Midbrain (tissue), 1 donor: ENCODE results near the gene USP36.
A peak's percentile ranks its signal among the peaks of the same experiment; 100 is the strongest.
"Not testable (repeated sequence)": the region's sequence is repeated elsewhere in the genome, so short reads cannot be mapped to it uniquely, and the experiment has no call there.

Experiments used
- DNase-seq: peaks from one replicate; lab custom pipeline; 2025; lab: John Stamatoyannopoulos, UW

USP36 gene

GRCh38 chr17:78870621-78871020 lies 30.0 kb upstream of the USP36 start:
- DNase-seq: no peak

DNA sequence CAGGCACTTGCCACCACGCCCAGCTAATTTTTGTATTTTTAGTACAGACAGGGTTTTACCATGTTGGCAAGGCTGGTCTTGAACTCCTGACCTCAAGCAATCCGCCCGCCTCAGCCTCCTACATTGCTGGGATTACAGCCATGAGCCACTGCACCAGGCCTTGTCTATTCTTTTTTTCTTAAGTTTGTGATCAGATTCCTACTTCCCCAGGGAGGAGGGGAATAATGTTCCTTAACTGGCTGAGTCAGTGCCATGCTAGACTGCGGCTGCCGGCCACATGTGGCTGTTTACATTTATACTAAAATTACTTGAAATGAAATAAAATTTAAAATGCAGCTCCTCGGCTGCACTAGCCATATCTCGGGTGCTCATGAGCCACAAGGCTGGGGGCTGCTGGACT lies 27.8 kb upstream of the USP36 start:
- DNase-seq: no peak

DNA sequence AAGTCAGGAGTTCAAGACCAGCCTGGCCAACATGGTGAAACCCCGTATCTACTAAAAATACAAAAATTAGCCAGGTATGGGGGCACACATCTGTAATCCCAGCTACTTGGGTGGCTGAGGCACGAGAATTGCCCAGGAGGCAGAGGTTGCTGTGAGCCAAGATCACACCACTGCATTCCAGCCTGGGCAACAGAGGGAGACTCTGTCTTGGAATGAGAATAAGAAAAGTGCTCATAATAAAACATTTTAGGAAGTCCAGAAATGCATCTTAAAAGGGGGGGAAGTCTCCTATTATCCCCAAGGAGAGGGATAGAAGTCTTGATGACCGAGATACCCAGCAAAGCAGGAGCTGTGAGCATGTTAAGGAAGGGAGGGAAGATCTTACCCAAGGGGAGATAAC lies 26.4 kb upstream of the USP36 start:
- DNase-seq: not testable (repeated sequence)

DNA sequence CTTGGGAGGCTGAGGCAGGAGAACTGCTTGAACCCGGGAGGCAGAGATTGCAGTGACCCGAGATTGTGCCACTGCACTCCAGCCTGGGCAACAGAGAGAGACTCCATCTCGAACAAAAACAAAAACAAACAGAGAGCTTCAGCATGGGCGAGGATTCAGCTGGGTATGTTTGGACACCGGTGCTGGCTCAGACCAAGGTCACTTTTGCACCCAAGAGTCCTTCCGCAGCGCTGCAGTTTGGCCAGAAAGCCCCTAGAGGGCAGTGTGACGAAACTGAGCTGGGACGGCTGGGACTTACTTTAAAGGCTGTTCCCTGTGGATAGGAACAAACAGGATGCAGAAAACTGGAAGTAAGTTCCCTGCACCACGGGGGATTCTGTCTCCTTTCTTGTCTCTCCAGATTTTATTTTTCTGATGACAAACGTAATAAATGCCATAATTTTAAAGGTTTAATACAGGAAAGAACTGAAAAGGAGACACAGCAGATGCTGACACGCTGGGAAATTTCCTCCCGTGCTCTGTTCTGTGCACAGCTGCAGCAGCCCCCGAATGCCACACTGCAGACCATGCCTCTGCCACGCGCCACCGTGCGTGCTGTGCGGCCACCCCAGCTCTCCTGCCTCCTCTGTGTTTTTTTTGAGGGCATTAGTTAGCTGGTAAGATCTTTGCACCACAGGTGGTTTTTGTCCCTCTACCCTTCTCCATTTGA lies 25.2 kb upstream of the USP36 start:
- peak; percentile 93 for DNase-seq

- DNase-seq: no peak
Observed at GRCh38 chr17:78864117-78864516, 23.5 kb upstream of the USP36 start.

DNA sequence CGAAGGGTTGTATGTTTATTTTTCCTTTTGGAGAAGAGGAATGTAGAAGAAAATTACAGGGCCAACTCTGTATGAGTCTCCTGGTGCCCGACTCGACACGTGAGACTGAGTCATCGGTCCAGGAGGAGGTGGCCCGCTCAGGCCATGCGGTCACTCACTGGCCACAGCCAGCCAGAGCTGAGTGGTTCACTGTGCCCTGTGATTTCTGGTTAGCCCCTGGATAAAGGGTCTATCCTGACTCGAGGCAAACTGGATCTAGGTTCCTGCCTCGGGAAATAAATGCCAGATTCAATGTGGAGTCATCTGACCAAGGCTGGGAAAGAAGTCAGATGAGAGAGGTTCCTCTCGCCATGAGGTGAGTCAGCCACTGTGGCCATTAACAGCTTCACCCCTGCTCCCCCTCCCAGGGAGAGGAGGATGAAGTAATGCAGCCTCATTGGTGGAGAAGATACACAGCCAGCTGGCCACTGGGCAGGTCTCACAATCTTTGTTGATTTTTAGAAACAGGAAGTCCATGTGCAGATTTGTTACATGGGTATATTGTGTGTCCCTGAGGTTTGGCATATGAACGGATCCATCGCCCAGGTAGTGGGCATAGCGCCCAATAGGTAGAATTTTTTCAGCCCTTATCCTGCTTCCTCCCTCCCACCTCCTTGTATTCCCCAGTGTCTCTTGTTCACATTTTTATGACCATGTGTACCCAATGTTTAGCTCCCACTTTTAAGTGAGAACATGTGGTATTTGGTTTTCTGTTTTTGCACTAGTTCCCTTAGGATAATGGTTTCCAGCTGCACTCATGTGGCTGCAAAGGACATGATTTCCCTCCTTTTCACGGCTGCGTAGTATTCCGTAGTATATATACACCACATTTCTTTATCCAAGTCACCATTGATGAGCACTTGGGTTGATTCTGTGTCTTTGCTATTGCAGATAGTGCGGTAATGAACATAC lies 21.7 kb upstream of the USP36 start:
- DNase-seq: no peak

GRCh38 chr17:78861229-78861628 lies 20.6 kb upstream of the USP36 start:
- DNase-seq: no peak

GRCh38 chr17:78859051-78859450 lies 18.4 kb upstream of the USP36 start:
- DNase-seq: no peak

DNA sequence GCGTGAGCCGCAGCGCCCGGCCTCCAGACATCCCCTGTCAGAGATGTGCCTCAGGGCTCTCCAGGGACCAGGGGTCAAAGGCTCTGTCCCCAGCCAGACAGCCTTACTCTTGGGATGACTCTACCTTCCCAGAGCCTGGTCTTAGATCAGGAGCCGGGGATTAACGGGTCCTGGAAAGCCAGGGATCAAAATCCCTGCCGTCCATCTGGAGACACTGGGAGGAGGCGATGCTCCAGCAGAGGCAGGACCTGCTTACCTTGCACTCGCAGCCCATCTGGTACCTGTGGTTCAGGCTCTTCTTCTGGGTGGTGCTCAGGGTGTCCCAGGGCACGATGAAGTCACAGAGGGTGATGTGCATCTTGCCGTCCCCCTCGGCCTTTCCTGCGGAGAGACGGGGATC lies 16.7 kb upstream of the USP36 start:
- DNase-seq: no peak

DNA sequence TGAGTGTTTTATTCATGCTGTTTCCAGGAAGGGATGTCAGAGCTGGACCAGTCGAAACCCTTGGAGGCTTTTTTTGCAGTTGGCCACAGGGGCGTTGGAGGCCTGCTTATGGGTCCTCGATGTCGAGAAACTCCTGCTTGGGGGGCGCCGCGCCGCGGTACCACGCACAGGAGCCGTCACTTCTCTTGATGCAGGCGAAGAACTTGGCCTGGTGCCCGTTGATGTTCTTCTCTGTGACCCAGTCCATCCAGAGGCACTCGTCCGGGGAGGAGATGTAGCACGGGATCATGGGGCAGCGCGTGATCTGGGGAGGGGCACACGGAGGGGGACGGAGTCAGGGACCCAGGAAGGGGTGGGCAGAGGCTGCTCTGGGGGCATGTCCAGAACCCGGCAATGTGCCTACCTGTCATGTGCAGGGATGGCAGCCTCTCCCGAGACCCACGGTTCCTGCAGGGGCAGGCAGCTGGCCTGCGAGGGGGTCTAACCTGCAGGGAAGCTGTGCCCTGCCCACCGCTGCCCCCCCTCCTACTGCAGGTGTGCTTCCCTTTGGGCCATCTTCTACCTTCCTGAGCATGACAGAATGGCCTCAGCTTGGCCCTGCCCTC lies 15.0 kb upstream of the USP36 start:
- DNase-seq: no peak

DNA sequence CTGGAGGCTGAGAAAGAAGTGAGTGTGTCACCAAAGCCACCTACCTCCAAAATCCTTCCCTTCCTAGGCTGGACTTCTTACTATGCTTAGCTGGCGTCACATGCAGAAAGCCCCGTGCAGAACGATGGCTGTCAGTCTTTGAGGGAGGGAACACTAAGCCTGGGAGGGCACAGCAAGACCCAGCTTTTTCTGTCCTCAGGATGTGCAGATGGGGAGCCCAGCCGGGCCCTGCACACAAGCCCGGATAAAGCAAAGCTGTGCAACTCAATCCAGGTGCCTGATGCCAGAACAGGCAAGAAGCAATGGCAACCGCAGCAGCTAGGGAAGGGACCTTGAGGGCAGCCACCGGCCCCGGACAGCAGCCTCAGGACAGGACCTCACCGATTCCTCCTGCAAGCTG lies 13.9 kb upstream of the USP36 start:
- DNase-seq: no peak

DNA sequence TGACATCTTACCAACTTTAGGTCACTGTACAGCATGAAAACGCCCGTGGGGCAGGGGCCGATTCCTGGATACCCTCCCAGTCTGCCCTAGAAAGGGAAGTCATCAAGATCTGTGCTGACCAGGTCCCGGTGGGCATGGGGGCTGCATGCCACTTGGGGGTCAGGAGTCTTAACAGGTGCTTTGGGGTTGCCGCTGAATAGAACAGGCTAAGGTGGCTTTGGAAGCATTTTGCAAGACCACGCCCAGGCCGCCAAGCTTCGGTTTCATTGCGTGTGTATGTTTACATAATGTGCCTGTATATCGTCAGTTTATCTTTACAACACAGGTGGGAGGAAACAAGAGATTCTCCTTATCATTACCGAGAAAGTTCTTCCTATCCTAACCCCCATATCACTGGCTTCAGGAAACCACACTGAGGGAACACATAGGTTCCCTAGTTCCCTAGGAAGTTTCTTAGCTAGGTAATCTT lies 13.3 kb upstream of the USP36 start:
- DNase-seq: no peak

- no peak for DNase-seq
Observed at GRCh38 chr17:78852709-78853121, 12.1 kb upstream of the USP36 start.

- no peak for DNase-seq
Observed at GRCh38 chr17:78849026-78849425, 8.4 kb upstream of the USP36 start.

- no peak for DNase-seq
Observed at GRCh38 chr17:78847052-78847451, 6.4 kb upstream of the USP36 start.

DNA sequence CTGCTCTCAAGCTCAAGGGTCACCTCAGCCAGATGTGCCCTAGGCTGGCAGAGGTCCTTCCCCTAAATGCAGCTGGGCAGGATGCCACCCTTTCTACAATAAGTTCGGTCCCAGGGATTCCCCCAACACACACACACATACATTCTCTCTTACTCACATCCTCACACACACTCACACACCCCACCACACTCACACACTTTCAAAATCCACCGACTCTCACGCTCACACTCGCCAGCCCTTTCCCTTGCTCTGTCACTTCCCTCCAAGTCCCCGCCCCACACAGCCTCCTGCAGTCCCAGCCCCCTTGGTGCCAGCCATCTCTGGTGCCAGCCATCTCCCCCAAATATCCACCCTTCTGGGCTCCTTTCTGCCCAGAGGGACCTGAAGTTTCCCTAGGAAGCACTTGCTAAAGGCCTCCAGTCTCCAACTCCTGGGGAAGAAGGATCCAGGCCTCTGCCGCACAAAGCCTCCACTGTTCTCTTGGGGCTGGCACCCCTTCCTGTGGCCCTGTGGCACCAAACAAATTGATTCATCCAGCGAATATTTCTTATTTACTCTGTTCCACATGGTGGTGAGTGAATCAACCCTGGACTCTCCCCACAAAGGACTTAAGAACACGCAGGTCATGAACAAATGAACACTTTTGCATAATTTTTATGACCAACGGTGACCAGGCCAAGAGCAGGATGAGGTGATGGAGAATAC lies 3.8 kb upstream of the USP36 start:
- peak; percentile 46 for DNase-seq

DNA sequence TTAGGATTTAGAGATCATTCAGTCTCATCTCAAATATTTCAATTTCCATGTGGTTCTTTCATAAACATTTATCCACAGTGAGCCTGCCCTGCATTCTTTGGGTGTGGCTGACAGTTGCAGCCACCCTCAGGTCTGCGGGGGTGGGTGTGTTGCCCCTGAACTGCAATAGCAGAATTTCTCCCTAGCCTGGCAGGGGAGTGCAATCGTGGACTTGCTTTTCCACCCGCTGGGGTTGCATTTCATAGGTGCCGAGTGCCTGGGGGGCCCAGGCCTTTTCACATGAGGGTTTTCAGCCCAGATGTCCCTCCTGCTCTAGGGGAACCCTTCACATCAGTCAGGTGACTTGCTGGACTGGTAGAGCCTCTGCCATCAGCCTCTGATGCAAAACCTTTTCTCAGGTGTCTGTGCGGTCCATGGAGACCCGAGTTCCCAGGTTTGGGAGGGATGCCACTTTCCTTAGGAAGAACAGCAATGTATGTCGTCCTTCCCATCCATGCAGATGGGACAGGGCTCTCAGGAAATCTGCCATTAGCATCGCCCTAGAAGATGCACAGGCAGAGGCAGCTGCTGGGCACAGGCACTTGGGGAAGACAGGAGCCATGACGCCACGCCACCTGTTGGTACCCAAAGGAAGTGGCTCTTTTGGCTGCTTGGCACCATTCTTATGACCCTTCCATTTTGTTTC lies 2.4 kb upstream of the USP36 start:
- DNase-seq: no peak

DNA sequence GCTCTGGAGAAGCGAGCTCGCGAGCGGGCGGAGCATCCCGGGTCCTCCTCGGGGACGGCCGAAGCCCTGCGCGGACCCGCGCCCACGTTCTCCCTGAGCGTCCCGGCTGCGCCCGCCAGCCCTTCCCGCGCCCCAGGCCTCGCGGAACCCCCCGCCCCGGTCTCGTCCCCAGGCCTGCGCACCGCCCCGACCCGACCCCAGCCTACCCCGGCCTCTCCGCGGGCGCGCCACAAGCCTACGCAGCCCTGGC lies 159 bp downstream of the USP36 start:
- no peak for DNase-seq

DNA sequence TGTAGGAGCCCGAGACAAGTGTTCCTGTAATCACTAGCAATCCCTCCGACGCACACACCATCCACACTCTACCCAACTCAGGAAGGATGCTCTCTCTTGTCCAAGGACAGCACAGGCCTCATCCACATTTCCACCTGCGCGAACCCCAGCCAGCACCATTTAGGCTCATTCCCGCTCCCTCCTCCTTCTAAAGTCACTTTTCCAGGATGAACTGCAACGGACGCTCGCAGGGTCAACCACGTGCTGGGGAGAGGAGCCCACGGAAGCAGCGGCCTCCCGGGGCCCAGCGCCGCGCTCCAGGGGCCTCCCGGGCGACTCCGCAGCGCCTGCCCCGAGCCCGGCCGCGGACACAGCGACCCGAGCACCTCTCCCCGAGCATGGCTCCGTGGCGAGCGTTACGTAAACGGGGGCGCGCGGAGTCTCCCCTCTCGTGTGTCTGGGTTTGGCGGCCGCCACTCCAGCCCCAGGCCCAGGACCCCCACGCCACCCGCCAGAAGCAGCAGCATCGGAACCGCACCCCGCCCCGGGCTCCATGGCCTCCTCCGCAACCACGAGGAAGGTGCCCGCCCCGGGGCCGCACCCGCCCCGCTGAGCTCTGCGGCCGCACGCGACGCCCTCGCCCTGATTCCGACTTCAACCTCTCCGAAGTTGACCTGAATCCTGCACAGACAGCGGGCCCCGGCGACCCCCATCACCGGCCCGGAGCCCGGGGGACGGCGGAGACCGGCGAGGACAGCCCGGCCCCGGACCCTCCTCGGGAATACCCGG lies 668 bp downstream of the USP36 start:
- DNase-seq: no peak

DNA sequence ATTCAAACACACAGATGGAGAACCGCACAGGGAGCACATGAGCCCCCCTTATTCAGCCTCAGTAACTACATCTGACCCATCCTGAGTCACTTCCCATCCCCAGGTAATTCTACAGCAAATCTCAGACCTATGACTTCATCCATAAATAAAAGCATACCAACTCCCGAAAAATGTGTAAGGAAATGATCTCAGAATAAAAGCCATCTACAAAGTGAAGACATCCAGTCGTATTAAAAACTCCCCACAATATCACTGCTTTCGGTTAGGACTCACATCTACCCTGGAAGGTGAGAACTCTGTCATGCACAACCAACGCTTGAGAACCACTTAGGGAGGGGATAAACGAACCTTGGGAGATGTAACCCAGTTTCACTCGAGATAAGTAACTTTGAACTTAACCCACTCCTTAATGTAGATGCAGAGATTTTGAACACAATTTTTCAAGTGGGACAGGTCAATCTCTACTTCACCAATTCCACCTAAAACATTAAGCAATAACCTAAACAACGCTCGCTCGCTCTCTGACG lies 1.3 kb downstream of the USP36 start:
- DNase-seq: no peak

GRCh38 chr17:78838574-78839005 lies 2.0 kb downstream of the USP36 start:
- no peak for DNase-seq
